K562 (cell line): ENCODE results near the gene ETS2. TPM values are rescaled to one million over a fixed set of nuclear protein-coding genes. Genes with fewer than 3 reads are reported as not detected.

Experiments
- EWSR1 ChIP-seq: fragments of 450-650 bp; IDR thresholded peaks from 2 replicates; pipeline ENCODE4 v1.6.1; 2018; ENCODE audit warnings: borderline replicate concordance, mild to moderate bottlenecking, low read depth, moderate library complexity; ENCODE audit not compliant: partially characterized antibody
- EZH2 ChIP-seq: IDR thresholded peaks from 2 replicates; pipeline ENCODE4 v1.6.1; 2012; ENCODE audit warnings: low read depth, mild to moderate bottlenecking, inconsistent platforms, low read length, borderline replicate concordance
- HCFC1 ChIP-seq: IDR thresholded peaks from 2 replicates; pipeline ENCODE4 v1.6.1; 2012; ENCODE audit warnings: low read depth, low read length, improper control_type of control experiment
- MAFG ChIP-seq: fragments of 450-650 bp; conservative IDR thresholded peaks from 2 replicates; pipeline ENCODE4 v1.6.1; 2016; ENCODE audit warnings: missing genetic modification characterization, missing compliant biosample characterization
- MNT ChIP-seq, 2 experiments: fragments of 450-650 bp; conservative IDR thresholded peaks; 2 replicates each; pipeline ENCODE4 v1.6.1; 2017; ENCODE audit warnings: mild to moderate bottlenecking in 2 of 2, moderate library complexity in 2 of 2
- NCOA2 ChIP-seq, 2 experiments: fragments of 450-650 bp; IDR thresholded peaks; 2 replicates each; pipeline ENCODE4 v1.6.1; 2018; ENCODE audit warnings: mild to moderate bottlenecking in 2 of 2, moderate library complexity in 1 of 2; ENCODE audit not compliant: partially characterized antibody in 2 of 2
- NONO ChIP-seq, 2 experiments: fragments of 200-400 bp in 1 of 2; fragments of 450-650 bp in 1 of 2; formaldehyde crosslinking in 1 of 2; IDR thresholded peaks; 2 replicates each; pipeline ENCODE4 v1.6.1; 2017; ENCODE audit warnings: low read depth in 2 of 2, mild to moderate bottlenecking in 2 of 2, moderate library complexity in 2 of 2, low read length in 1 of 2
- POLR2H ChIP-seq: IDR thresholded peaks from 2 replicates; pipeline ENCODE4 v1.6.1; 2016; ENCODE audit warnings: missing genetic modification characterization, low read depth, mild to moderate bottlenecking, control low read depth, missing compliant biosample characterization, moderate library complexity
- POLR3G ChIP-seq: IDR thresholded peaks from 2 replicates; pipeline ENCODE4 v1.6.1; 2011; ENCODE audit not compliant: insufficient read length, insufficient replicate concordance; ENCODE audit errors: extremely low read depth
- SAP30 ChIP-seq: fragments of 200-600 bp; sonication (generic); IDR thresholded peaks from 2 replicates; pipeline ENCODE4 v1.6.1; 2012; ENCODE audit warnings: borderline replicate concordance, low read depth, mild to moderate bottlenecking, moderate library complexity, low read length, control low read depth, inconsistent platforms; ENCODE audit not compliant: insufficient read depth, poor library complexity, severe bottlenecking
- YBX1 ChIP-seq: fragments of 450-650 bp; IDR thresholded peaks from 2 replicates; pipeline ENCODE4 v1.7.1; 2016; ENCODE audit warnings: mild to moderate bottlenecking
- ZNF280A ChIP-seq: fragments of 450-650 bp; IDR thresholded peaks from 2 replicates; pipeline ENCODE4 v1.6.1; 2018; ENCODE audit warnings: mild to moderate bottlenecking, low read depth; ENCODE audit not compliant: partially characterized antibody
- polyA plus RNA-seq, 8 experiments: library from polyadenylated mRNA; depleted of rRNA in 4 of 8; stranded (reverse) in 5 of 8; unstranded in 3 of 8; fragments of >200 nt; fragmentation: Nextera tagmentation in 2 of 8; fragmentation: Illumina TruSeq in 1 of 8; extraction: Ambion mirVana in 2 of 8; extraction: Trizol in 1 of 8; gene quantifications; 2 replicates each; pipeline versions ENCODE4 v1.2.1 to v1.2.3, GENCODE V29; 2011 to 2014; ENCODE audit warnings: inconsistent platforms in 1 of 8, missing spikeins in 1 of 8
- total RNA-seq, 7 experiments: library from RNA; depleted of rRNA in 6 of 7; stranded (reverse); fragments of >200 nt in 6 of 7; fragmentation: Illumina TruSeq in 2 of 7; extraction: Trizol in 2 of 7; gene quantifications; 2 replicates each; pipeline versions ENCODE4 v1.2.1 to v1.2.3, GENCODE V29; 2011 to 2021; ENCODE audit warnings: low replicate concordance in 1 of 7
- TF ChIP-seq, protein P1 (sequence below), 3 experiments: fragments of 200-800 bp in 1 of 3; fragments of 250-450 bp in 1 of 3; fragments of 450-650 bp in 1 of 3; sonication (Bioruptor Pico) in 1 of 3; sonication (Bioruptor generic) in 1 of 3; formaldehyde crosslinking in 1 of 3; IDR thresholded peaks; 2 replicates each; pipeline versions ENCODE4 v1.6.1 to v1.8.0; 2016 to 2022; ENCODE audit warnings: mild to moderate bottlenecking in 2 of 3, missing genetic modification characterization in 2 of 3, missing compliant biosample characterization in 1 of 3, moderate library complexity in 1 of 3
- TF ChIP-seq, protein P2 (sequence below): fragments of 450-650 bp; formaldehyde crosslinking; conservative IDR thresholded peaks from 2 replicates; pipeline ENCODE4 v1.4.0; 2022; ENCODE audit warnings: mild to moderate bottlenecking, missing genetic modification characterization

ETS2 gene
- total and polyA plus RNA-seq, 9 of the 15 experiments (the other 6 are each of a cell fraction or from before 2014, with no cell fraction given): 1.7 to 24.4 (median 12.2) TPM

DNA sequence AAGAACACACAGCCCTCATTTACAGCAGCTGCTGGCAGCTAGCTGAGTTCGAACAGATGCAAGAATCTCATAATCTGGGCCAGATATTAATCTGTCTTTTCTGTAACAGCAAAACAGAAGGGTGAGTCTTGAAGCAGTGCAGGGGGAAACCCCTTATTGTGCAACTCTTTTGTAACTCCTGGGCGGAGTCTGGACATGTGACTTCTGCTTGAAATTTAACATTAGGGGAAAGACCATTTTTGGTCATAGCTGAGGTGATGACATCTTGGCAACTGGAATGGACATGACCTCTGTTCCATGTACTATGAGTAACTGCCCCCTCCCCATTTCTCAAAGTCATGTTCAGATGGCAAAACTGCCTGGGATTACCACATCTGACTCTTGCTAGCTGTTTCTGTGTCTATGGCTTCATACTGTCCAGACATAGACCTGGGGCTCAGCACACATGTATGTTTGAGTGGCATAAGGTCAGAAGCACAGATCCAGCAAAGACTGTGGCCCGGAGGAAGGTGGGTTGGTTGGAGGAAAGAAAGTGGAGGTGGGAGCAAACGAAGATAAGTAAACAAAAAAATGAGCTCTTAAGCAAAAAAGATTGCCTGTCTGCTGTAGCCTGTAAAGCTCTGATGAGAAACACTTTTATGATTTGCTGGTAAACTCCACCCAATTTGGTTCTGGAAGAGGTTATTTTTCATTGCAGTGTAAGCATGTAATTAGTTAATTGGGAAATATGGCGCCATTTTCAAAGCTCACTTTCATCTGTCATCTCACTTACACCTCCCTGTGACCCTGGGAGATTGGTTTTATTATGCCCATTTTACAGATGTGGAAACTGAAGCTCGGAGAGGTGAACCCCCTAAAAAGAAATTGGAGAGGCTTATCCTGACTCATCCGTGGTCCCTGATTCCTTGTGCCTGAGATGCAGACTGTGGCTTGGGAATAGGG, 26.1 kb downstream of the ETS2 start (continued):
- TF ChIP-seq, protein P1, sequence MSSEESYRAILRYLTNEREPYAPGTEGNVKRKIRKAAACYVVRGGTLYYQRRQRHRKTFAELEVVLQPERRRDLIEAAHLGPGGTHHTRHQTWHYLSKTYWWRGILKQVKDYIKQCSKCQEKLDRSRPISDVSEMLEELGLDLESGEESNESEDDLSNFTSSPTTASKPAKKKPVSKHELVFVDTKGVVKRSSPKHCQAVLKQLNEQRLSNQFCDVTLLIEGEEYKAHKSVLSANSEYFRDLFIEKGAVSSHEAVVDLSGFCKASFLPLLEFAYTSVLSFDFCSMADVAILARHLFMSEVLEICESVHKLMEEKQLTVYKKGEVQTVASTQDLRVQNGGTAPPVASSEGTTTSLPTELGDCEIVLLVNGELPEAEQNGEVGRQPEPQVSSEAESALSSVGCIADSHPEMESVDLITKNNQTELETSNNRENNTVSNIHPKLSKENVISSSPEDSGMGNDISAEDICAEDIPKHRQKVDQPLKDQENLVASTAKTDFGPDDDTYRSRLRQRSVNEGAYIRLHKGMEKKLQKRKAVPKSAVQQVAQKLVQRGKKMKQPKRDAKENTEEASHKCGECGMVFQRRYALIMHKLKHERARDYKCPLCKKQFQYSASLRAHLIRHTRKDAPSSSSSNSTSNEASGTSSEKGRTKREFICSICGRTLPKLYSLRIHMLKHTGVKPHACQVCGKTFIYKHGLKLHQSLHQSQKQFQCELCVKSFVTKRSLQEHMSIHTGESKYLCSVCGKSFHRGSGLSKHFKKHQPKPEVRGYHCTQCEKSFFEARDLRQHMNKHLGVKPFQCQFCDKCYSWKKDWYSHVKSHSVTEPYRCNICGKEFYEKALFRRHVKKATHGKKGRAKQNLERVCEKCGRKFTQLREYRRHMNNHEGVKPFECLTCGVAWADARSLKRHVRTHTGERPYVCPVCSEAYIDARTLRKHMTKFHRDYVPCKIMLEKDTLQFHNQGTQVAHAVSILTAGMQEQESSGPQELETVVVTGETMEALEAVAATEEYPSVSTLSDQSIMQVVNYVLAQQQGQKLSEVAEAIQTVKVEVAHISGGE (CRISPR knock-in tag; IDR thresholded peaks at IDR 0.05): peak in 1 of 3 experiments; percentile 38; a peak in 1 of 6 replicates
- TF ChIP-seq NCOA2 (IDR thresholded peaks at IDR 0.05; ENCODE audit: partially characterized antibody in 2 of 2) (no peak), SAP30 (no peak), POLR3G (no peak), YBX1 (no peak), MNT (conservative IDR thresholded peaks at IDR 0.05) (peak in 1 of 2 experiments; percentile 57; a peak in 3 of 4 replicates), HCFC1 (no peak), EZH2 (no peak), MAFG (tag) (peak; percentile 36; the same call in 1 of the 2 replicates), POLR2H (tag) (peak; percentile 66; the same call in 1 of the 2 replicates), EWSR1 (no peak), ZNF280A (no peak), NONO (IDR thresholded peaks at IDR 0.05; ENCODE audit: low read depth in 2 of 2, low read length in 1 of 2) (no peak)
- TF ChIP-seq, protein P2, sequence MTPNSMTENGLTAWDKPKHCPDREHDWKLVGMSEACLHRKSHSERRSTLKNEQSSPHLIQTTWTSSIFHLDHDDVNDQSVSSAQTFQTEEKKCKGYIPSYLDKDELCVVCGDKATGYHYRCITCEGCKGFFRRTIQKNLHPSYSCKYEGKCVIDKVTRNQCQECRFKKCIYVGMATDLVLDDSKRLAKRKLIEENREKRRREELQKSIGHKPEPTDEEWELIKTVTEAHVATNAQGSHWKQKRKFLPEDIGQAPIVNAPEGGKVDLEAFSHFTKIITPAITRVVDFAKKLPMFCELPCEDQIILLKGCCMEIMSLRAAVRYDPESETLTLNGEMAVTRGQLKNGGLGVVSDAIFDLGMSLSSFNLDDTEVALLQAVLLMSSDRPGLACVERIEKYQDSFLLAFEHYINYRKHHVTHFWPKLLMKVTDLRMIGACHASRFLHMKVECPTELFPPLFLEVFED (CRISPR knock-in tag): peak; percentile 13; the same call in 1 of the 2 replicates
